Gastroesophageal sphincter (tissue), 4 donors: ENCODE data around the gene TMEM192. TPM values are rescaled to one million over a fixed set of nuclear protein-coding genes. Genes with fewer than 3 reads are reported as not detected.
"Not testable (repeated sequence)": the region's sequence is repeated elsewhere in the genome, so short reads cannot be mapped to it uniquely, and the experiment has no call there.

Experiments
- ATAC-seq: fragments of 150-250 bp; one replicate; pipeline ENCODE4 v1.9.1; 2016; ENCODE audit warnings: mild to moderate bottlenecking, moderate library complexity
- H3K27ac ChIP-seq, 4 donors: fragments of 200-600 bp; sonication (generic) in 3 of 4; 1 replicate in 3 of 4; 2 replicates in 1 of 4; pipeline ENCODE4 v1.5.1; 2016 to 2019
- H3K27me3 ChIP-seq: fragments of 200-600 bp; sonication (generic); one replicate; pipeline ENCODE4 v1.5.1; 2019
- H3K36me3 ChIP-seq, 2 donors: fragments of 200-600 bp; sonication (generic); one replicate each; pipeline ENCODE4 v1.5.1; 2019; ENCODE audit warnings: control low read depth in 1 of 2
- H3K4me1 ChIP-seq, 3 donors: fragments of 200-600 bp; sonication (generic); 1 replicate in 2 of 3; 2 replicates in 1 of 3; pipeline ENCODE4 v1.5.1; 2016 to 2019; ENCODE audit warnings: control low read depth in 2 of 3
- H3K4me3 ChIP-seq, 2 donors: fragments of 200-600 bp; sonication (generic); one replicate each; pipeline ENCODE4 v1.5.1; 2019; ENCODE audit warnings: mild to moderate bottlenecking in 1 of 2, moderate library complexity in 1 of 2
- H3K9me3 ChIP-seq, 3 donors: fragments of 200-600 bp; sonication (generic); one replicate each; pipeline ENCODE4 v1.5.1; 2017 to 2019; ENCODE audit warnings: control low read depth in 2 of 3
- CTCF ChIP-seq, 4 experiments: fragments of 200-600 bp in 2 of 4; fragments of 450-650 bp in 2 of 4; sonication (generic) in 1 of 4; IDR thresholded peaks; one replicate each; pipeline ENCODE4 v1.5.1; 2017 to 2019; ENCODE audit warnings: antibody characterized with exemption in 4 of 4, mild to moderate bottlenecking in 2 of 4, moderate library complexity in 2 of 4
- EP300 ChIP-seq: sonication (generic); formaldehyde crosslinking; IDR thresholded peaks from one replicate; pipeline ENCODE4 v1.6.1; 2017; ENCODE audit warnings: antibody characterized with exemption, mild to moderate bottlenecking
- POLR2A ChIP-seq, 2 donors: fragments of 450-650 bp; IDR thresholded peaks; one replicate each; pipeline ENCODE4 v1.6.1; 2017; ENCODE audit warnings: antibody characterized with exemption in 2 of 2, mild to moderate bottlenecking in 2 of 2, moderate library complexity in 1 of 2
- POLR2AphosphoS5 ChIP-seq: sonication (generic); formaldehyde crosslinking; IDR thresholded peaks from one replicate; pipeline ENCODE4 v1.6.1; 2017; ENCODE audit warnings: antibody characterized with exemption
- WGBS, 2 donors: methylation state at CpG; one replicate each; pipeline ENCODE4 v1.1.5; 2018; ENCODE audit warnings: low coverage in 1 of 2; 5-methylcytosine and 5-hydroxymethylcytosine counted together
- total RNA-seq, 4 donors: library from RNA; depleted of rRNA; stranded (reverse); fragments of >200 nt; gene quantifications; one replicate each; pipeline ENCODE4 v1.1.0, GENCODE V29; 2016

TMEM192 gene
- total RNA-seq, 4 donors from 2014 or later, result 11.2 to 18.7 (median 15.6) TPM

DNA sequence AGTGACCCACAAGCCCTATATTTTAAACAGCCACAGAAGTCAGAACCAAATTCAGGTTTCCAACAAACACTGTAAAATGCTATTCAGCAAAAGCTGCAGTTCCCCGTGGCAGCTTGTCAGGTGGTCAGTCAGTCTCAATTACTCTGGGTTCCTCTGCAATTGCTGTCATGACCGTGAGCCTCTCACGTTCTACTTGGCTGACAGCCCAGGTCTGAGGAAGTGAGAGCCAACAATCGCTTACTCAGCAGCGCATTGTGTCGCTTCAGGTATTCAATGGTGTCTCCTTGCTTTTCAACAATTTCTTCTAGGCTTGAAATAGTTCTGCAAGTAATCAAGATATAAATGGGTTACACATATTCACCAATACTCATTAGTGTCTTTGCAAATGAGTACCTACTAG lies 33.2 kb downstream of the TMEM192 start:
- H3K36me3 ChIP-seq, result peaks cover 0 to 69% of the 10 kb centered on the region in 2 donors
- H3K27ac ChIP-seq, result no peak overlapping the region
- WGBS, 2 donors, result 13 to 18% methylated on average over 6 of the region's 6 CpGs
- ATAC-seq, result no peak
- H3K9me3 ChIP-seq, result no peaks in the 10 kb centered on the region
- no peaks in the 10 kb centered on the region for H3K27me3 ChIP-seq
- no peaks in the 10 kb centered on the region for H3K4me1 ChIP-seq
- H3K4me3 ChIP-seq, result no peak overlapping the region
- TF ChIP-seq CTCF (IDR thresholded peaks at IDR 0.05) (no peak), POLR2A (IDR thresholded peaks at IDR 0.05) (no peak), EP300 (no peak), POLR2AphosphoS5 (no peak)

GRCh38 chr4:165077034-165077578 lies 35.6 kb downstream of the TMEM192 start:
- no peak for ATAC-seq
- Histone ChIP-seq H3K4me1 (no peaks in the 10 kb centered on the region), H3K27ac (no peak overlapping the region), H3K36me3 (peaks cover 0 to 69% of the 10 kb centered on the region in 2 donors), H3K27me3 (no peaks in the 10 kb centered on the region), H3K9me3 (no peaks in the 10 kb centered on the region), H3K4me3 (no peak overlapping the region)
- TF ChIP-seq POLR2A (IDR thresholded peaks at IDR 0.05) (no peak), EP300 (no peak), POLR2AphosphoS5 (no peak), CTCF (IDR thresholded peaks at IDR 0.05) (no peak)
- 91 to 93% methylated on average over 3 to 5 of the region's 5 CpGs for WGBS, 2 donors

GRCh38 chr4:165073346-165073745 lies 39.3 kb downstream of the TMEM192 start:
- H3K36me3 ChIP-seq, result peaks cover 0 to 45% of the 10 kb centered on the region in 2 donors
- H3K4me1 ChIP-seq, ATAC-seq, H3K27me3 ChIP-seq, H3K27ac ChIP-seq, H3K4me3 ChIP-seq, H3K9me3 ChIP-seq: not testable (repeated sequence)
- 62 to 80% methylated on average over 3 to 7 of the region's 11 CpGs for WGBS, 2 donors

DNA sequence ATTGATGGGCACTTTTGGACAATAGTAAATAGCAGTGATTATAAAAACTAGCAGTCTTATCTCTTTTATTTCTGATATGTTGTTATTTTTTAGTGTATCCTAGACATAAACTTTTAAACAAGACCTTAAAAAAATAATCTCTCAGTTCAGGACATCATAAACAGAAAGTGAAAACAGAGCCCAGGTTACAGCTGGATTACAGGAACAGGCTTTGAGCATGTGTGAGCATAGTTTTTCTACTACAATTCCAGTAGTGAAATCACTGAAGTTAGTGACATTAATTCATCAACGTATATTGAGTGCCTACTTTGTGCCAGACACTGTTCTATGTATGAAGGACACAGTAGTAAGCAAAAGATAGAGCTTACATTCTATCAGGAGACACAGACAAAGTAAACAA lies 42.1 kb downstream of the TMEM192 start:
- Histone ChIP-seq H3K9me3 (no peaks in the 10 kb centered on the region), H3K4me3 (no peak overlapping the region), H3K27ac (no peak overlapping the region), H3K27me3 (no peaks in the 10 kb centered on the region), H3K4me1 (no peaks in the 10 kb centered on the region), H3K36me3 (peaks cover 0 to 19% of the 10 kb centered on the region in 2 donors)
- 71 to 86% methylated on average over 1 of the region's 1 CpG for WGBS, 2 donors
- no peak for ATAC-seq
- no peak for TF ChIP-seq POLR2AphosphoS5
- TF ChIP-seq POLR2A (IDR thresholded peaks at IDR 0.05), result no peak
- TF ChIP-seq EP300, result no peak
- TF ChIP-seq CTCF (IDR thresholded peaks at IDR 0.05), result no peak

GRCh38 chr4:165060938-165061337 lies 51.7 kb downstream of the TMEM192 start:
- Histone ChIP-seq H3K27me3 (no peaks in the 10 kb centered on the region), H3K27ac (no peak overlapping the region), H3K9me3 (no peaks in the 10 kb centered on the region), H3K4me1 (no peaks in the 10 kb centered on the region), H3K36me3 (no peaks in the 10 kb centered on the region), H3K4me3 (no peak overlapping the region)
- ATAC-seq, result no peak
- TF ChIP-seq POLR2AphosphoS5 (no peak), EP300 (no peak), CTCF (IDR thresholded peaks at IDR 0.05) (no peak), POLR2A (IDR thresholded peaks at IDR 0.05) (no peak)
- 20 to 60% methylated on average over 1 of the region's 1 CpG for WGBS, 2 donors
